SJCRH30 (cell line): Measurements from ENCODE around the gene MAP3K5. TPM values are rescaled to one million over a fixed set of nuclear protein-coding genes. Genes with fewer than 3 reads are reported as not detected.

ENCODE experiments used
- DNase-seq, 2 experiments: peaks; one replicate each; pipeline ENCODE4 v3.0.0-alpha.2; 2015 to 2020
- H3K27ac ChIP-seq: fragments of 250-450 bp; sonication (Bioruptor Pico); 2 replicates; pipeline ENCODE4 v1.5.1; 2020; ENCODE audit warnings: mild to moderate bottlenecking, moderate library complexity
- H3K27me3 ChIP-seq: fragments of 250-450 bp; sonication (Bioruptor Pico); 2 replicates; pipeline ENCODE4 v1.5.1; 2020; ENCODE audit warnings: mild to moderate bottlenecking, moderate library complexity
- H3K36me3 ChIP-seq: fragments of 250-450 bp; sonication (Bioruptor Pico); 2 replicates; pipeline ENCODE4 v1.5.1; 2020; ENCODE audit warnings: mild to moderate bottlenecking, moderate library complexity
- H3K4me1 ChIP-seq: fragments of 250-450 bp; sonication (Bioruptor Pico); 2 replicates; pipeline ENCODE4 v1.5.1; 2020; ENCODE audit warnings: mild to moderate bottlenecking, moderate library complexity
- H3K4me3 ChIP-seq: fragments of 250-450 bp; sonication (Bioruptor Pico); 2 replicates; pipeline ENCODE4 v1.5.1; 2020; ENCODE audit warnings: mild to moderate bottlenecking, moderate library complexity
- H3K9me3 ChIP-seq: fragments of 250-450 bp; sonication (Bioruptor Pico); replicated peaks from 2 replicates; pipeline ENCODE4 v1.5.1; 2020; ENCODE audit warnings: mild to moderate bottlenecking, moderate library complexity
- total RNA-seq: library from RNA; depleted of rRNA; stranded (reverse); fragments of >200 nt; shearing (Covaris generic); gene quantifications from 2 replicates; pipeline ENCODE4 v1.2.3, GENCODE V29; 2014

Gene MAP3K5
- total RNA-seq, 1 experiment from 2014 or later = 15.9 TPM

DNA sequence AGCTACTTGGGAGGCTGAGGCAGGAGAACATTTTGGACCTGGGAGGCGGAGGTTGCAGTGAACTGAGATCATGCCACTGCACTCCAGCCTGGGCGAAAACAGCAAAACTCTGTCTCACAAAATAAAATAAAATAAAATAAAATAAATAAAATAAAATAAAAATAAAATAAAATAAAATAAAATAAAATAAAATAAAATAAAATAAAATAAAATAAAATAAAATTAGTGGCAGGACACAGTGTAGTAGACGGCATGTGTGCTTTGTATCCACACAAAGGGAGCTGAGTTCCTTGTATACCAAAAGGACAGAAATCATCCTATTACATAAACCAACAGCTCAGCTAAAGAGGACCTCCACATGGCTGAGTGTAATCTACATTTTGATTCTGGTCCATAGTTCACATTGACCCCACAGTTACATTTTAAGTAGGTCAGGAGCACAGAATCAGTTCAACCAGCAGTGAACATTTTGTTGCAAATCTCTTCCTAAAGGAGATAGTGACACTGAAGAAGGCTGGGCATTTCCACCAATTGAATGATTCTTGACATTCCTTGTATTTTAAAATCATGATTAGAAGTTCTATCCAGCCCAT is 150.3 kb downstream of the MAP3K5 start:
- no peaks in the 10 kb centered on the region for H3K4me1 ChIP-seq
- H3K27me3 ChIP-seq = no peaks in the 10 kb centered on the region
- no peak overlapping the region for H3K4me3 ChIP-seq
- DNase-seq = no peak
- peaks cover 2% of the 10 kb centered on the region for H3K36me3 ChIP-seq
- no peak overlapping the region for H3K27ac ChIP-seq
- H3K9me3 ChIP-seq = no peaks in the 10 kb centered on the region

DNA sequence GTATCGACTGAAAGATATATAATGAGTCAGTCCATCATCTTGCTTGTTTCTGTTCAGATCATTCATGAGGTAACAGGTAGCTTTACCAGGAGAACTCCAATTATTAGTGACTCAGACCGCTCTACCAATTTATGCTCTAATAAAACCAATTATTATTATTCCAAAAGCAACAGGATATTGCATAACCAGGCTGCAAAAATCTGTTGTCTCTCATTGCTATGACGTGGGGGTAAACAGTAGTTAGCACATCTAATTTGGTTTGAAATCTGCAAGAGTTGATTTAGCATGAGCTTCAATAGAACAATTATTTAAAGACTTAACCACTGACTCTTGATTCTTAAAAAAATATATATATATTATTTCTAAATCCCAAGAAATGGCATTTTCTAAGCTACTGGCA is 151.1 kb downstream of the MAP3K5 start:
- Histone ChIP-seq H3K36me3 (peaks cover 2% of the 10 kb centered on the region), H3K27ac (no peak overlapping the region), H3K4me1 (no peaks in the 10 kb centered on the region), H3K27me3 (no peaks in the 10 kb centered on the region), H3K9me3 (no peaks in the 10 kb centered on the region), H3K4me3 (no peak overlapping the region)
- DNase-seq = no peak

DNA sequence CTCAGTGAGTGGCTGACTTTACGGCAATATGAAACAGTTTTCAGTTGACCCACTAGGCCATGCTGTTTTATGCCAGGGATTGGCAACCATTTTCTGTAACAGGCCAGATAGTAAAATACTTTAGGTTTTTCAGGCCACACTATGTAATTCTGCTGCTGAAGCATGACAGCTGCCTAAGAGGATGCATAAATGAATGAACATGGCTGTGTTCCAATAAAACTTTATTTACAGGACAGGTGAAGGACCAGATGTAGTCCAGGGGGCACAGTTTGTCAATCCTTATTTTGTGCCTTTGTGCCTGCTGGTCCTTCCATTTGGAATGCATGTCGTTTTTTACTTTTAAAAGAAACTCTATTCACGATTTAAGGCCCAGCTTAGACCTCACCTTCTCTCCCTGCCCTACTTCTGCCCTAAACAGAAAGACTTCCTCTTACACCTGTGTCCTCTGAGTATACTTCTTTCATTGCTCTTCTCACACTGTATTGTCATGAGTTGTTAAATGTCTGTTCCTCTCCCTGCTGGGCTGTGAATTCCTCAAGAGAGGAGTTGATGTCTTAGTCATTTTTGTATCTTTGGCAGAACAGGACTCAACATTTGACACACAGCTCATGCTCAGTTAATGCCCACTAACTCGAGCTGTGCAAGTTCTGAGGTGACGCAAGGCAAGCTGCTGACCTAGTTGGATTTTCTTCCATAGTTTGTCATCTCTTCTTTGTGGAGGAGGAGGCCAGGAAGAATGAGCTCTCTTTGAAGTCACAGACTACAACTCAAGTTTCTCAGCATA is 152.0 kb downstream of the MAP3K5 start:
- H3K9me3 ChIP-seq = no peaks in the 10 kb centered on the region
- no peak overlapping the region for H3K4me3 ChIP-seq
- no peak overlapping the region for H3K27ac ChIP-seq
- no peak for DNase-seq
- H3K36me3 ChIP-seq = peaks cover 2% of the 10 kb centered on the region
- H3K4me1 ChIP-seq = no peaks in the 10 kb centered on the region
- H3K27me3 ChIP-seq = no peaks in the 10 kb centered on the region

DNA sequence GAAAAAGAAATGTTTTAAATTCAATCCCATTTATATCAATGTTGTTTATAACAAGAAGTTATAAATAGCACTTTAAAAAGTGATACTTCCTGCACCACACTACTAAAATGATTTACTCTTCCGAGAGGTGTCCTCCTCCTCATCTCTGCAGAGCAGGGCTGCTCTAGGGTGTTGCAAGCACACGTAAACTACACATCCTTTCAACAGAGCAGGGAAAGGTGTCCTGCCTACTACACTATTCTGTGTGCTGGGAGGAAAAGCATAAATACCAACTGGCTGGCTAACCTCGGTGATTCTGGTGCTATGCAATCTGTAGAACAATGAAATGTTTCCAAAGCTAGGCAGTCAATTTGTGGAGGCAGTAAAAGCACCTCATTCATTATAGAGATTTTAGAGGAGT is 152.6 kb downstream of the MAP3K5 start:
- no peak for DNase-seq
- H3K36me3 ChIP-seq = peaks cover 2% of the 10 kb centered on the region
- H3K4me1 ChIP-seq = no peaks in the 10 kb centered on the region
- H3K27me3 ChIP-seq = no peaks in the 10 kb centered on the region
- H3K9me3 ChIP-seq = no peaks in the 10 kb centered on the region
- H3K27ac ChIP-seq = no peak overlapping the region
- H3K4me3 ChIP-seq = no peak overlapping the region

DNA sequence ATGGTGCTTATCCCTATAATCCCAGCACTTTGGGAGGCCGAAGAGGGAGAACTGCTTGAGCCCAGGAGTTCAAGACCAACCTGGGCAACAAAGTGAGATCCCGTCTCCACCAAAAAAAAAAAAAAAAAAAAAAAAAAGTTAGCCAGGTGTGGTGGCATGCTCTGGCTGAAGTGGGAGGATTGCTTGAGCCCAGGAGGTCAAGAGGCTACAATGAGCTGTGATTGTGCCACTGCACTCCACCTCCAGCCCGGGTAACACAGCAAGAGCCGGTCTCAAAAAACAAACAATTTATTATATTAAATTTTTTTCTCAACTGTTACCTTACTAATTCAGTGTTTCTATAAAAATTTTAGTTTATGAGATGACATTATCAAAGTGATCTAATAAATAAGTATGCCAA is 156.7 kb downstream of the MAP3K5 start:
- DNase-seq = no peak
- Histone ChIP-seq H3K4me1 (no peaks in the 10 kb centered on the region), H3K27ac (no peak overlapping the region), H3K27me3 (no peaks in the 10 kb centered on the region), H3K4me3 (no peak overlapping the region), H3K9me3 (no peaks in the 10 kb centered on the region), H3K36me3 (peaks cover 6% of the 10 kb centered on the region; the same call in 1 of the 2 replicates)

DNA sequence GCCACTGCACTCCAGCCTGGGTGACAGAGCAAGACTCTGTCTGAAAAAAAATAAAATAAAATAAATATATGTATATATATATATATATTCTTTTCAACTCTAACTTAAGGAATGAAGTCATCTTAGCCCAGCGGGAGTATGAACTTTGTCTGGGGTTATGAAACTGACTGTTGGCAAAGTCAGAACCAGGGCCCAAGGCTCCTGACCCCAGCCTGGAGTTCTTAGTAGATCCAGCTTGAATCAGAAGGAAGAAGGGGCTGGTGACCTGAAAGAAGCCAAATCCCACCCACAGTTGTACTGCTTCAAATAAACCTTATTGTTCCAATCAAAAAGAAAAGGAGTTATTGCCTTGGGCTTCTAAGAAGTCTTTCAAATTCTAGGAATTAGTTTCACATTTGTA is 158.9 kb downstream of the MAP3K5 start:
- H3K9me3 ChIP-seq = no peaks in the 10 kb centered on the region; the same call in 1 of the 2 replicates
- no peaks in the 10 kb centered on the region for H3K27me3 ChIP-seq
- no peak overlapping the region for H3K4me3 ChIP-seq
- no peak overlapping the region for H3K27ac ChIP-seq
- peaks cover 4% of the 10 kb centered on the region; the same call in 1 of the 2 replicates for H3K36me3 ChIP-seq
- no peak for DNase-seq
- H3K4me1 ChIP-seq = no peaks in the 10 kb centered on the region

DNA sequence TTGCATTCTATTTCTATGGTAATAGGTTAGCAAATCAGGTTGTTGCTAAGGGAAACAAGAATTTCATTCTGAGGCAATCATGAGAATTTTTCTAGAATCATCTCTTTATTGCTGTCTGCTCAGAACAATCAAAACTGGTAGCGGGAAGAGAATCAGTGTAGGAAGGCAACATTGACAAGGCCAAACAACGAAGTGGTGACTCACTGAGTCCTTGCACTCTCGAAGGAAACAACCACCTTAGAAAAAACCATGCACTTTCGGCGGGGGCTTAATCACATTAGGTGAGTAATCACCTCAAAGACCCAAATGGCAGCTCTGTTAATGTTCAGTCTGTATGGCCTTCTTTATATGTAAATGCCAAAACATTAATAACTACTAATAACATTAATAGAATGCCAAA is 163.3 kb downstream of the MAP3K5 start:
- Histone ChIP-seq H3K9me3 (no peaks in the 10 kb centered on the region; the same call in 1 of the 2 replicates), H3K27ac (no peak overlapping the region), H3K36me3 (peaks cover under 1% of the 10 kb centered on the region; the same call in 1 of the 2 replicates), H3K4me1 (no peaks in the 10 kb centered on the region), H3K27me3 (no peaks in the 10 kb centered on the region), H3K4me3 (no peak overlapping the region)
- no peak for DNase-seq

DNA sequence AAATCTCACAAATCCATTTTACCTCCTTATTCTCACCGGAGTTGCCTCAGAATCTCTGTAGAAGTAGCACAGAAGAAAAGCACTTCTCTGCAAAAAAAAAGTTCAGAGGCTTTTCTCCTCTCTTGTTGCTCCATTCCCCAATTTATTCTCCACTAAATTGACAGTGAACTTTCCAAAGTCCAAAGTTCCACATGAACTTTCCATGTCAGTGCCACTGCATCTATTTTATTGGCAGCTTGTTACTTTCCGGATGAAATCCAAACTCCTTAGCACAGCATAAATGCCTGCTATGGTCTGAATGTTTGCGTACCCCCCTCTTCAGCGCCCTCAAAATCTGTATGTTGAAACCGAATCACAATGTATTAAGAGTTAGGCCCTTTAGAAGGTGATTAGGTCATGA is 165.1 kb downstream of the MAP3K5 start:
- no peaks in the 10 kb centered on the region for H3K4me1 ChIP-seq
- no peaks in the 10 kb centered on the region for H3K27me3 ChIP-seq
- no peaks in the 10 kb centered on the region for H3K36me3 ChIP-seq
- no peak for DNase-seq
- no peak overlapping the region for H3K27ac ChIP-seq
- no peak overlapping the region for H3K4me3 ChIP-seq
- H3K9me3 ChIP-seq = no peaks in the 10 kb centered on the region; the same call in 1 of the 2 replicates

DNA sequence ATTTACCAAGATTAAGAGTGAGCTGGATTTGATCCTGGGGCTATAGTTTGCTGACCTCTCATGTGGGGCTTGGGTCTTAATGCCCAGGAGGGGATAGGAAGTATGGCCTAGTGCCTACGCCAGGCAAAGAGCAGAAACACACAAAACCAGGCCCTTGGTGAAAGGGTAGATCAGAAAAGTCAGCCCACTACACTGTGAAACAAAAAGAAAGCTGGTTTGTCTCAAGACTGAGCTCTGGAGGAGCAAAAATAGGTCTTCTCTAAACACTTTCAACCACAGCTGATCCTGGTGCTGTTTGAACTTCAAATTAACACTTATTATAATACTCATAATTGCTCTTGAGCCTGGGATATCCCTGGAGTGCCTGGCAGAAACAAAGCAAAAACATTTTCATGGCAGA is 167.0 kb downstream of the MAP3K5 start:
- Histone ChIP-seq H3K27ac (no peak overlapping the region), H3K4me3 (no peak overlapping the region), H3K9me3 (no peaks in the 10 kb centered on the region; the same call in 1 of the 2 replicates), H3K4me1 (no peaks in the 10 kb centered on the region), H3K36me3 (no peaks in the 10 kb centered on the region; the same call in 1 of the 2 replicates), H3K27me3 (no peaks in the 10 kb centered on the region)
- DNase-seq = no peak

DNA sequence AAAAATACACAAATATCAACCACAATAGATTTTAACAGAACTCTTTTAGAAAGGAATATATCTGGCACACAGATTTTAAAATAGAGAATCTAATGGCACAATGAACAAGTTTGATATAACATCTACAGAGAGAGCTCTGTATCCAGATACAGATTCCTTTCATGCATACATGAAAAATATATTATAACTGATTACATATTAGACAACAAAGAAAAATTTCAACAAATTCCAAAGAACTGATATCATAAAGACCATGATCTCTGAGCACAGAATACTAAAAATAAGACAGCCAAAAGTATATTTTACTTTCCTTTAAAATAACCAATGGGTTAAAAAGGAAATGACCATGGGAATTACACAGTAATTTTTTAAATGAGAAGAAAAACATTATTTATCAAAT is 167.9 kb downstream of the MAP3K5 start:
- DNase-seq = no peak
- Histone ChIP-seq H3K9me3 (no peaks in the 10 kb centered on the region), H3K27ac (no peak overlapping the region), H3K27me3 (no peaks in the 10 kb centered on the region), H3K4me3 (no peak overlapping the region), H3K36me3 (peaks cover 2% of the 10 kb centered on the region; the same call in 1 of the 2 replicates), H3K4me1 (no peaks in the 10 kb centered on the region)

DNA sequence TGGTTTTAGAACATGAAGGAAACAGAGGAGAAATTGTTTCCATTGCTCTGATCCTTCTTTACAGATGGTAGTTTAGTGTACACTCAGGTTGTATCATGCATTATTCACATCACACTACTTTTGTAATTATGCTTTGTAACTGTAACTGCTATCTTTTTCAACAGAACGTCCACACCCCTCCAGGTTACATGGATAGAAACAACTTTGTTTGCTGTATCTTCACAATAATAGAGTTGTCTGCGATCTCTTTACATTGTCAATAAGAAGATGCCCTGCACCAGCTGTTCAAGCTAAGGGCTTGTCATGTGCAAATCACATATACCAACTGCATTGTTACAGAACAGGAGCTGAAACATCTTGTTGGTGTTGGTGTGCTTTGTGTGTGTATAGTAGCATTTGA is 174.2 kb downstream of the MAP3K5 start:
- H3K4me1 ChIP-seq = peaks cover under 1% of the 10 kb centered on the region; the same call in 1 of the 2 replicates
- H3K4me3 ChIP-seq = no peak overlapping the region
- no peaks in the 10 kb centered on the region for H3K9me3 ChIP-seq
- no peak overlapping the region for H3K27ac ChIP-seq
- peaks cover 3% of the 10 kb centered on the region; the same call in 1 of the 2 replicates for H3K36me3 ChIP-seq
- DNase-seq = no peak
- no peaks in the 10 kb centered on the region for H3K27me3 ChIP-seq

DNA sequence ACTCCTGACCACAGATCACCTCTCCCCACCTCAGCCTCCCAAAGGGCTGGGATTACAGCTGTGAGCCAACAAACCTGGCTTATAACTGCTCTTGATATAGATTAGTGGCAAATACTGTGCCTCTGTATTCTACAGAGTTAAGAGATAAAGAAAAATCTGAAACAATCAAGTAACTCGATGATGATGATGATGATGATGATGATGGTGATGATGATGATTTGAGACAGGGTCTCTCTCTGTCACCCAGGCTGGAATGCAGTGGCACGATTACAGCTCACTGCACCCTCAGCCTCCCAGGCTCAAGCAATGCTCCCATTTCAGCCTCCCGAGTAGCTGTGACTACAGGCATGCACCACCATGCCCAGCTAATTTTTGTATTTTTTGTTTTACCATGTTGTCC is 175.8 kb downstream of the MAP3K5 start:
- peaks cover 5% of the 10 kb centered on the region; the same call in 1 of the 2 replicates for H3K4me1 ChIP-seq
- peaks cover 3% of the 10 kb centered on the region; the same call in 1 of the 2 replicates for H3K36me3 ChIP-seq
- no peak overlapping the region for H3K27ac ChIP-seq
- no peaks in the 10 kb centered on the region for H3K9me3 ChIP-seq
- no peak for DNase-seq
- no peaks in the 10 kb centered on the region for H3K27me3 ChIP-seq
- no peak overlapping the region for H3K4me3 ChIP-seq

DNA sequence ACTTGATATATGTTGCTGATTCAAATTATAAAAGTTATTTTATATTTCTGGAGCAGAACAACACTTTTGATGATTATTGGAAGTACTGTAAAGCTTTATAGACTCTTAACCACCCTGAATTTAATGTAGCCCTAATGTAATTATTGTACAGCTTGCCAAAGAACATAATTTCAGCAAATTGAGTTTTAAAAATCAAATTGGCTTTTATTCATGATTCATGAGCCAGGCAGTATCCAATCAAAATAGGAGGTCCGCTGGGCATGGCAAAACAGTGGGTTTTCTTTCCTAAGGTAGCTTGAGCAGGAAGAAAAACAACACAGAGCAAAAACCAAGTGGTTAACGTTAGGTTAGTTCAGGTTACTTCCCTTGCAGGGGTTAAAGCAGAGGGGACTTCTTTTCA is 177.3 kb downstream of the MAP3K5 start:
- no peaks in the 10 kb centered on the region for H3K9me3 ChIP-seq
- no peak overlapping the region for H3K4me3 ChIP-seq
- DNase-seq = no peak
- H3K36me3 ChIP-seq = peaks cover 3% of the 10 kb centered on the region; the same call in 1 of the 2 replicates
- no peak overlapping the region for H3K27ac ChIP-seq
- H3K4me1 ChIP-seq = peaks cover 12% of the 10 kb centered on the region
- no peaks in the 10 kb centered on the region for H3K27me3 ChIP-seq

DNA sequence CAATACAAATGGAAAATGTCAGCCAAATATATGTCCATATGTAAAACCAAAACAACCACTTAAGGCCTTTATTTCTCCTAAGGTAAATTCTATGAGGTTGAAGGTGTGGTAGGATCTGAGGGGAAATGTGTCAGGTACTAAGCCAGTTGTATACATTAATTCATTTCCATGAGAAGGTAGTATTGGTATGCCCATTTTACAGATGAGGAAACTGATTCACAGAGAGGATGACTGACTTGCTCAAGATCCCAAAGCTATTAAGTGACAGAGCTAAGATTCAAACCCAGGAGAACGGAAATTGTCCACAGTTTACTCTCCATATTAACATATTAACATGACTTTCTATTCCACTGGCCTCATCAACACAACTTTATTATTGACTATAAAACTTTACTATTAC is 177.9 kb downstream of the MAP3K5 start:
- H3K27me3 ChIP-seq = no peaks in the 10 kb centered on the region
- peaks cover 15% of the 10 kb centered on the region for H3K4me1 ChIP-seq
- H3K27ac ChIP-seq = no peak overlapping the region
- H3K36me3 ChIP-seq = peaks cover 1% of the 10 kb centered on the region; the same call in 1 of the 2 replicates
- no peaks in the 10 kb centered on the region for H3K9me3 ChIP-seq
- DNase-seq = no peak
- no peak overlapping the region for H3K4me3 ChIP-seq

DNA sequence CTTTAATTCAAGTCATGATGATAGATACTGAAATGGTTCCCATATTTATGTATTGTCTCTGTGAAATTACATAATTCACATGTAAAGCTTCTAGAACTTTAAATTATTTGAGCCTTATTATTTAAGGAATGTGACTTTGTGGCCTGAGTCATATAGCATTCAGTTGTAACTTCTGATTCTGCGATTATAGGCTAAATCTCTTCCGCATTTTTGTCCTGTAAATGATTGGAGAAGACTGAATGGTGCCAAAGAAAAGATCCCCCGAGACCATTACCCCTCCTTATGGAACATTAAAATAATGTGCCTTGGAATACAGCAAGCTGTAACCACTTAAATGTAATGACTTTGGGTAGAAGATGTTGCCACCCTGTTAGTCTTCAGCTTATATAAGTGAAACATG is 178.8 kb downstream of the MAP3K5 start:
- Histone ChIP-seq H3K9me3 (no peaks in the 10 kb centered on the region), H3K27me3 (no peaks in the 10 kb centered on the region), H3K36me3 (no peaks in the 10 kb centered on the region), H3K4me3 (no peak overlapping the region), H3K4me1 (peaks cover 15% of the 10 kb centered on the region), H3K27ac (no peak overlapping the region)
- no peak for DNase-seq
